IMR-90 (cell line): Measurements from ENCODE around the gene SLC25A25. TPM values are rescaled to one million over a fixed set of nuclear protein-coding genes. Genes with fewer than 3 reads are reported as not detected.

Source experiments
- ATAC-seq: fragments of 200-7000 bp; cut with Tn5 transposase; 2 replicates; pipeline ENCODE4 v1.9.1; 2020; ENCODE audit warnings: low read depth, mild to moderate bottlenecking, moderate library complexity
- BruUV-seq: library from RNA; stranded (reverse); fragments of 400-500 nt; replicated peaks from 2 replicates; lab custom pipeline; 2021; lab: Mats Ljungman, UMichigan
- CTCF ChIA-PET: fragments of 300-600 bp; formaldehyde crosslinking; extraction: SDS; loops from one replicate; lab custom pipeline; 2021; ENCODE audit warnings: antibody characterized with exemption; lab: Yijun Ruan, JAX
- POLR2A ChIA-PET: fragments of 300-600 bp; sonication (Branson Sonifier 250); formaldehyde crosslinking; loops from one replicate; lab custom pipeline; 2022; ENCODE audit warnings: antibody characterized with exemption; ENCODE audit not compliant: unreplicated experiment; lab: Charles Lee
- DNase-seq: peaks from one replicate; pipeline ENCODE4 v3.0.0; 2013
- H2AFZ ChIP-seq: replicated peaks from 2 replicates; pipeline ENCODE3; 2013; ENCODE audit warnings: low read length, mild to moderate bottlenecking; ENCODE audit not compliant: poor library complexity
- H2AK5ac ChIP-seq: 2 replicates; pipeline ENCODE4 v1.6.1; 2013; ENCODE audit warnings: low read depth, low read length, inconsistent platforms
- H2AK9ac ChIP-seq: replicated peaks from 2 replicates; pipeline ENCODE3; 2013; ENCODE audit warnings: mild to moderate bottlenecking, low read depth, low read length, moderate library complexity; ENCODE audit not compliant: poor library complexity
- H2BK120ac ChIP-seq: 2 replicates; pipeline ENCODE4 v1.6.1; 2013; ENCODE audit warnings: low read depth, low read length, inconsistent platforms
- H2BK15ac ChIP-seq: 3 replicates; pipeline ENCODE4 v1.6.1; 2013; ENCODE audit warnings: low read depth, low read length, inconsistent platforms
- H2BK20ac ChIP-seq: 2 replicates; pipeline ENCODE4 v1.6.1; 2013; ENCODE audit warnings: low read depth, mild to moderate bottlenecking, inconsistent platforms, low read length, moderate library complexity
- H2BK5ac ChIP-seq: 2 replicates; pipeline ENCODE4 v1.6.1; 2013; ENCODE audit warnings: mild to moderate bottlenecking, low read depth, low read length, inconsistent platforms; ENCODE audit not compliant: poor library complexity, severe bottlenecking
- H3K14ac ChIP-seq: replicated peaks from 2 replicates; pipeline ENCODE4 v1.6.1; 2013; ENCODE audit warnings: low read depth, low read length, inconsistent platforms
- H3K18ac ChIP-seq: 2 replicates; pipeline ENCODE4 v1.6.1; 2013; ENCODE audit warnings: low read depth, low read length, control low read depth
- H3K23ac ChIP-seq: 2 replicates; pipeline ENCODE4 v1.6.1; 2013; ENCODE audit warnings: low read depth, low read length, inconsistent platforms
- H3K27ac ChIP-seq: 2 replicates; pipeline ENCODE4 v1.5.1; 2013; ENCODE audit warnings: mild to moderate bottlenecking, control low read depth, low read length; ENCODE audit not compliant: insufficient read depth
- H3K27me3 ChIP-seq: 2 replicates; pipeline ENCODE4 v1.6.1; 2013; ENCODE audit warnings: low read length; ENCODE audit not compliant: control insufficient read depth, insufficient read depth
- H3K36me3 ChIP-seq: 2 replicates; pipeline ENCODE4 v1.6.1; 2013; ENCODE audit warnings: low read length, mixed read lengths; ENCODE audit not compliant: control insufficient read depth, insufficient read depth
- H3K4ac ChIP-seq: 2 replicates; pipeline ENCODE4 v1.6.1; 2013; ENCODE audit warnings: low read depth, low read length, inconsistent platforms
- H3K4me1 ChIP-seq: 2 replicates; pipeline ENCODE4 v1.6.1; 2013; ENCODE audit warnings: low read length, mixed read lengths; ENCODE audit not compliant: control insufficient read depth, insufficient read depth
- H3K4me2 ChIP-seq: 2 replicates; pipeline ENCODE4 v1.6.1; 2013; ENCODE audit warnings: low read depth, mild to moderate bottlenecking, control low read depth, low read length, moderate library complexity
- H3K4me3 ChIP-seq: 2 replicates; pipeline ENCODE4 v1.5.1; 2013; ENCODE audit warnings: low read depth, mild to moderate bottlenecking, control low read depth, low read length, moderate library complexity; ENCODE audit not compliant: insufficient read depth
- H3K56ac ChIP-seq: 2 replicates; pipeline ENCODE4 v1.6.1; 2013; ENCODE audit warnings: low read length, inconsistent platforms; ENCODE audit not compliant: insufficient read depth; ENCODE audit errors: extremely low read depth
- H3K79me1 ChIP-seq, 2 experiments: 2 replicates each; pipeline ENCODE4 v1.6.1; 2013; ENCODE audit warnings: low read length in 2 of 2, inconsistent platforms in 1 of 2, low read depth in 1 of 2
- H3K9ac ChIP-seq: 2 replicates; pipeline ENCODE4 v1.6.1; 2013; ENCODE audit warnings: low read depth, low read length, control low read depth
- H3K9me1 ChIP-seq: 2 replicates; pipeline ENCODE4 v1.6.1; 2013; ENCODE audit warnings: low read length, inconsistent platforms; ENCODE audit not compliant: insufficient read depth
- H3K9me3 ChIP-seq: 2 replicates; pipeline ENCODE4 v1.6.1; 2013; ENCODE audit warnings: low read length; ENCODE audit not compliant: control insufficient read depth, insufficient read depth
- H4K20me1 ChIP-seq: 2 replicates; pipeline ENCODE4 v1.6.1; 2013; ENCODE audit warnings: low read length, inconsistent platforms; ENCODE audit not compliant: insufficient read depth
- H4K5ac ChIP-seq: 2 replicates; pipeline ENCODE4 v1.6.1; 2013; ENCODE audit warnings: mild to moderate bottlenecking, low read depth, low read length, control low read depth
- H4K8ac ChIP-seq, 2 experiments: 2 replicates each; pipeline ENCODE4 v1.6.1; 2013; ENCODE audit warnings: low read depth in 2 of 2, low read length in 2 of 2, control low read depth in 1 of 2, inconsistent platforms in 1 of 2
- H4K91ac ChIP-seq: 2 replicates; pipeline ENCODE4 v1.6.1; 2013; ENCODE audit warnings: low read depth, low read length, inconsistent platforms; ENCODE audit not compliant: insufficient read depth
- BHLHE40 ChIP-seq: fragments of 150-350 bp; IDR thresholded peaks from 2 replicates; pipeline ENCODE4 v1.6.1; 2016; ENCODE audit warnings: mild to moderate bottlenecking, low read depth, low read length
- CHD1 ChIP-seq: IDR thresholded peaks from 2 replicates; pipeline ENCODE4 v1.6.1; 2012; ENCODE audit warnings: low read depth, low read length, improper control_type of control experiment
- ELK1 ChIP-seq: fragments of 150-350 bp; IDR thresholded peaks from 2 replicates; pipeline ENCODE4 v1.6.1; 2016; ENCODE audit warnings: low read depth, mild to moderate bottlenecking, low read length, moderate library complexity, borderline replicate concordance
- FOS ChIP-seq: fragments of 150-350 bp; IDR thresholded peaks from 2 replicates; pipeline ENCODE4 v1.6.1; 2016; ENCODE audit warnings: low read depth, low read length
- MAFK ChIP-seq: IDR thresholded peaks from 2 replicates; pipeline ENCODE4 v1.6.1; 2012; ENCODE audit warnings: low read depth, low read length, improper control_type of control experiment
- MAZ ChIP-seq: IDR thresholded peaks from 2 replicates; pipeline ENCODE4 v1.6.1; 2012; ENCODE audit warnings: low read depth, mild to moderate bottlenecking, low read length, improper control_type of control experiment, moderate library complexity, borderline replicate concordance
- NFE2L2 ChIP-seq: fragments of 150-350 bp; IDR thresholded peaks from 2 replicates; pipeline ENCODE4 v1.6.1; 2016; ENCODE audit warnings: low read depth, mild to moderate bottlenecking, low read length
- POLR2A ChIP-seq: IDR thresholded peaks from 2 replicates; pipeline ENCODE4 v1.6.1; 2012; ENCODE audit warnings: mild to moderate bottlenecking, low read depth, low read length
- RAD21 ChIP-seq: IDR thresholded peaks from 2 replicates; pipeline ENCODE4 v1.6.1; 2012; ENCODE audit warnings: low read length, improper control_type of control experiment
- RFX5 ChIP-seq: IDR thresholded peaks from 2 replicates; pipeline ENCODE4 v1.8.0; 2012; ENCODE audit warnings: low read depth, mild to moderate bottlenecking, low read length, moderate library complexity
- SMC3 ChIP-seq: fragments of 150-350 bp; IDR thresholded peaks from 2 replicates; pipeline ENCODE4 v1.6.1; 2016; ENCODE audit warnings: low read depth, mild to moderate bottlenecking, antibody characterized with exemption, low read length, moderate library complexity
- USF2 ChIP-seq: fragments of 150-350 bp; IDR thresholded peaks from 2 replicates; pipeline ENCODE4 v1.6.1; 2017; ENCODE audit warnings: mild to moderate bottlenecking, antibody characterized with exemption, low read length, low read depth
- WGBS, 2 experiments: methylation state at CpG; one replicate each; pipeline versions ENCODE4 v1.1.5 to v1.1.7; 2013; ENCODE audit warnings: missing lambda C conversion rate in 2 of 2; ENCODE audit not compliant: insufficient read length in 1 of 2; ENCODE audit errors: extremely low coverage in 2 of 2; 5-methylcytosine and 5-hydroxymethylcytosine counted together
- dilution Hi-C: fragments of 300-500 bp; cut with HindIII; formaldehyde crosslinking; loops from one replicate; pipeline ENCODE4 v1.14.3; 2018; ENCODE audit warnings: low sequenced_read_pairs; ENCODE audit not compliant: unreplicated experiment
- in situ Hi-C: fragments of 300-500 bp; cut with MboI; formaldehyde crosslinking; loops from 3 replicates; pipeline ENCODE4 v1.14.3; 2019; ENCODE audit warnings: low sequenced_read_pairs, inconsistent platforms, mixed read lengths
- intact Hi-C: fragments of 100-400 bp; cut with micrococcal nuclease; formaldehyde crosslinking; loops from 2 replicates; pipeline ENCODE4 v1.10.0; 2022
- polyA plus RNA-seq, 3 experiments: library from polyadenylated mRNA; depleted of rRNA; stranded (reverse); fragments of >200 nt; gene quantifications; 2 replicates each; pipeline ENCODE4 v1.2.3, GENCODE V29; 2012; ENCODE audit warnings: low replicate concordance in 1 of 3
- total RNA-seq: library from RNA; depleted of rRNA; stranded (reverse); fragments of >200 nt; gene quantifications from 2 replicates; pipeline ENCODE4 v1.2.3, GENCODE V29; 2012

The SLC25A25 gene
- total and polyA plus RNA-seq, 2 of the 4 experiments (the other 2 are of a cell fraction): 14.0 to 17.9 TPM

GRCh38 chr9:128021098-128021497, 46.9 kb upstream of the SLC25A25 start:
- H4K8ac ChIP-seq: no peak overlapping the region
- H3K18ac ChIP-seq: no peak overlapping the region
- BruUV-seq: no TSS peak
- peaks cover 2% of the 10 kb centered on the region; the same call in 1 of the 2 replicates for H3K27me3 ChIP-seq
- in situ Hi-C loops (no loop called here), intact Hi-C loops (no loop called here), dilution Hi-C loops (no loop called here)
- H2BK15ac ChIP-seq: no peak overlapping the region
- no peak for DNase-seq
- no peaks in the 10 kb centered on the region for H3K36me3 ChIP-seq
- WGBS, 2 experiments: 100% methylated on average over 1 of the region's 1 CpG; no CpG with 5 or more reads in 1 of the 2 experiments
- ATAC-seq: no peak
- no peak overlapping the region for H2BK120ac ChIP-seq
- CTCF ChIA-PET: no interaction called here
- H3K9me1 ChIP-seq: 0 out of 2 replicates have a peak, but pooled peaks cover 2% of the 10 kb centered on the region
- H4K20me1 ChIP-seq: no peaks in the 10 kb centered on the region
- no peak overlapping the region for H3K4me2 ChIP-seq
- H3K56ac ChIP-seq: no peak overlapping the region
- no peaks in the 10 kb centered on the region for H3K4me1 ChIP-seq
- no peak overlapping the region for H3K4me3 ChIP-seq
- H2AK5ac ChIP-seq: no peak overlapping the region
- H3K14ac ChIP-seq: no peak overlapping the region
- TF ChIP-seq CHD1 (no peak), POLR2A (no peak), ELK1 (no peak), RFX5 (no peak), SMC3 (no peak), RAD21 (no peak), MAFK (no peak), MAZ (no peak), BHLHE40 (no peak), FOS (no peak), USF2 (no peak), NFE2L2 (no peak)
- no peak overlapping the region for H4K91ac ChIP-seq
- no peak overlapping the region for H3K9ac ChIP-seq
- H4K5ac ChIP-seq: no peak overlapping the region
- POLR2A ChIA-PET: no interaction called here
- H2BK20ac ChIP-seq: no peak overlapping the region
- H3K27ac ChIP-seq: no peak overlapping the region
- H3K9me3 ChIP-seq: no peaks in the 10 kb centered on the region
- no peak overlapping the region for H2AK9ac ChIP-seq
- H3K4ac ChIP-seq: no peak overlapping the region
- H3K23ac ChIP-seq: no peak overlapping the region
- no peaks in the 10 kb centered on the region for H3K79me1 ChIP-seq
- no peak overlapping the region for H2BK5ac ChIP-seq
- H2AFZ ChIP-seq: no peak overlapping the region
